CD4-positive, alpha-beta T cell treated with Interferon gamma for 1 hour (primary cell): Measurements from ENCODE around the gene MTNR1A.
"Not testable (repeated sequence)": the region's sequence is repeated elsewhere in the genome, so short reads cannot be mapped to it uniquely, and the experiment has no call there.

Experiments
- DNase-seq: peaks from one replicate; pipeline ENCODE4 v3.0.0-alpha.2; 2020

MTNR1A gene

DNA sequence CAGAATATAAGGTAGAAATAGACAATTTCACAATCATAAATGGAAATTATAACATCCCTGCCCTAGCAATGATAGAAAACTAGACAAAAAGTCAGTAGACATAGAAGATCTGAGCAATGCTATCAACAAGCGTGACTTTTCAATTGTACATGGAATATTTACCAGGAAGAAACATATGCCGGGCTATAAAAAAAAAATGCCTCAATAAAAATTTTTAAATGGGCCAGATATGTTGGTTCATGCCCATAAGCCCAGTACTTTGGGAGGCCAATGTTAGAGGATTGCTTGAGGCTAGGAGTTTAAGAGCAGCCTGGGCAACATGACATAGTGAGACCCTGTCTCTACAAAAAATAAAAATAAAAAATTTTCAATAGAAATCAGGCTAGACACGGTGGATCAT is 5.3 kb upstream of the MTNR1A start:
- DNase-seq = no peak

- DNase-seq = no peak
These were observed 2.1 kb upstream of the MTNR1A start for GRCh38 chr4:186557486-186557885.

GRCh38 chr4:186557061-186557460 is 1.7 kb upstream of the MTNR1A start:
- no peak for DNase-seq

DNA sequence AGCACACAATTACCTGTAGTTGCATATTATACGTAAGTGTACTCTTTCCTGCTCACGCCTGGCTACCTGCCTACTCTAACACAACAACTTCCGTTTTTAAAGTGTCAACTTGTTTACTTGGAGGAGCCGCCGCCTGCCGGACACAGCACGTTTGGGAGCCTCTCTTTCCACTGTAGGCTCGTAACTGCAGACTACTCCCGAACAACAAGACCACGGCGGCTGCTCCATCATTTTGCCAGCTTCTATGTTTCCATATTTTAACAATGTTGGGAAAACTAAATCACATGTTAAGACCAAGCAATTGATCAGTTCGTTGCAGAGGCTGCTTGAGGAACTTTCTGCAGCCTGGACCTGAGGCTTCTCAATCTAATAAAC is 841 bp downstream of the MTNR1A start:
- no peak for DNase-seq

- no peak for DNase-seq
These were observed 1.6 kb downstream of the MTNR1A start for GRCh38 chr4:186553717-186554116.

GRCh38 chr4:186551849-186552248 is 3.5 kb downstream of the MTNR1A start:
- no peak for DNase-seq

DNA sequence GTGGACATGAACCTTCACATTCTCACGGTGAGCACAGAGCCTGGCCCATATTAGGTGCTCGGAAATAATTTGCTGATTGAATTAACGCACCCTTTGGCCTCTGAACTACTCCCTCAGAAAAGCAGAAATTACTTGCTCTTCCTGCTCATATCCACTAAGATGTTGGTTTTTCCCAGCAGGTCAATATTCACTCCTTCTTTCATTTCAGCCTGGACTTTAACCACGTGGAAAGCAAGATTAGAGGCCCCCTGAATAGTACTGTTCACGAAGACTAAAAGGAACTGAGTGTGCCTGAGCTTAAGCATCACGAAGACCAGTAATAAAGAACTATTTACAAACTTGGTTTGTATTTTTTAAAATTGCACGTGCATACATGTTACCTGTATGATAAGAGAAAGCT is 9.9 kb downstream of the MTNR1A start:
- DNase-seq = no peak

GRCh38 chr4:186543206-186543605 is 12.2 kb downstream of the MTNR1A start:
- no peak for DNase-seq

- no peak for DNase-seq
These were observed 13.6 kb downstream of the MTNR1A start for GRCh38 chr4:186541801-186542200.

- no peak for DNase-seq
These were observed 17.4 kb downstream of the MTNR1A start for GRCh38 chr4:186537843-186538521.

DNA sequence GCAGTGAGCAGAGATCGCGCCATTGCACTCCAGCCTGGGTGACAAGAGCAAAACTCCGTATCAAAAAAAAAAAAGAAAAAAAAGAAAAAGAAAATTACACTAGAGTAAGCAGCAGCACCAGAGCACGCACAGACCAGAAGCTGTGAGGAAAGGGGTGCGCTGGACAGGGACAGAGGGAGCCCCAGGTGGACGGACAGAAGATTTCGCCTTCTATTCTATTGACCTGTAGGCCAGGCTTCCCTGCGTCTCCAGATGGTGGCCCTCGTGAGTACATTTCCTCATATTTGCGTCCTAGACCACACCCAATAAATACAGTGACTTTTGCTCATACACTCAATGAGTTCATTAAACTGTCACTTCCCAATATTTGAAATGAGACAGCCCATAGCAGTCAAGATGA is 19.1 kb downstream of the MTNR1A start:
- no peak for DNase-seq

DNA sequence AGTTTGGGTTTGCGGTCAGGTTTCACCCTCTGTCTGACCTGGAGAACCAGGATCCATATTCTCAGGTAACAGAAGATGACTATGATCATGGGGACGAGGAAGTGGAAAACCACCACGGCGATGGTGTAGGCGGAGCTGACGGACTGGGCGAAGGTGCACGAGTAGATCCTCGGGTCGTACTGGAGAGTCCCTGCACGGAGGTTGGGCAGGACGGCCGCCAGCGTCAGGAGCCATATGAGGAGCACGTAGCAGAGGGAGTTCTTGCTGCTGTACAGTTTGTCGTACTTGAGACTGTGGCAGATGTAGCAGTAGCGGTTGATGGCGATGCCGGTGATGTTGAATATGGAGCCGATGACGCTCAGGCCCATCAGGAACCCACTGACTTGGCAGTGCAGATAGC is 21.3 kb downstream of the MTNR1A start:
- DNase-seq = no peak

GRCh38 chr4:186523927-186524326 is 31.4 kb downstream of the MTNR1A start:
- not testable (repeated sequence) for DNase-seq

- DNase-seq = no peak
These were observed 39.1 kb downstream of the MTNR1A start for GRCh38 chr4:186516287-186516686.

GRCh38 chr4:186514271-186514950 is 41.0 kb downstream of the MTNR1A start:
- DNase-seq = no peak

GRCh38 chr4:186504771-186505170 is 50.6 kb downstream of the MTNR1A start:
- DNase-seq = not testable (repeated sequence)

DNA sequence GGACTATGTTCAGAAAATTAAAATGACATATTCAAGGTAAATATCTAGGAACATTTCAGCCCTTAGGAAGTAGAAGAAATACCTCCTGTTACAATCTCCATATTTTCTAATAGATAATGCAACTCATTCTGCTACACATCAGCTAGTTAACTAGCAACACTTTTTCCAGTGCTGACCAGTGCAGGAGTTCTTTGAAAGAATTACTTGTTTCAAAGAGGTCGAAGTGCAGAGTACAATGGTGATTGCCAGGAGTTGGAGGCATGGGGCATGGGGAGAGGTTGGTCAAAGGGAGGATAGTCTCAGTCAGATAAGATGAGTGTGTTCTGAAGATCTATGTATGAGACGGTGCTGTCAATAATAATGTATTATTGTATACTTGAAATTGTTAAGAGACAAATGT is 53.1 kb downstream of the MTNR1A start:
- no peak for DNase-seq

DNA sequence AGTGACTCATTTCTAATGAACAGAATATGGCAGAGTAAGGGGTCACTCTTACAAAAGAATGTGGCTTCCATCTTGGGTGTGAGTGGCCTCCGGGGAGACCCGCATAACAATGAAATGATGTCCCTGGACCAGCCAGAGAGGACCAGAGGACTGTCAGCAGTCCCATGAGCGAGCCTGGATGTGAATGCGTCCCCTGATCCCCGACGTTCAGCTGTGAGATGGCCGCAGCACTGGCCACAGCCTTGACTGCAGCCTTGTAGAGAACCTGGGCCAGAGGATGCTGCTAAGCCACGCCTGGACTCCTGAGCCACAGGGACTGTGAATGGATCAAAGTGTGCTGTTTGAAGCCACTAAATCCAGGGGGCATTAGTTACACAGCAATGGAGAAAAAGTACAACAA is 53.8 kb downstream of the MTNR1A start:
- DNase-seq = no peak

DNA sequence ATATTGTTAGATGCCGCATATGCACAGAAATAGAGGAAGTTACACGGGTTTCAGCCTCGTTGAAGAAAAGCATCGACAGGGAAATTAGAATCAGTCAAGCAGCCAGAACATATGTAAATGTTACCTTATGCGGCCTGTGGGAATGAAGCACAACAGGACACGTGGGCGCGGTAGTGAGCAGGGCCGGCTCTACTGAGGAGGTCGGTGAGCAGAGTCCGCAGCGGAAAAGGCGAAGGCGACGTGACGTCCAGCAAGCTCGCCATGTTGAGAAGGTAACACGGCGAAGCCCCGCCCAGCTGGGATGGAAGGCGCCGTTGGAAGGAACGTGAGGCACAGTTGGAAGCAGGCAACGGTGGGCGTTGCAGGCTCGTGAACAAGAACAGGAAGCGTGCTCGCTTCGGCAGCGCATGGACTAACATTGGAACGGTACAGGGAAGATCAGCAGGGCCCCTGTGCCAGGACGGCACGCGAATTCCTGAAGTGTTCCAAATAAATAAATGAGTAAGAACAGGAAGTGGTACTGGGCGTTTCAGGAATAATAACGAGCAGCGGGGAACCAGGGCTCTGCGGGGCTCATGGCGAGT is 54.6 kb downstream of the MTNR1A start:
- no peak for DNase-seq

- no peak for DNase-seq
These were observed 55.9 kb downstream of the MTNR1A start for GRCh38 chr4:186499467-186499866.

DNA sequence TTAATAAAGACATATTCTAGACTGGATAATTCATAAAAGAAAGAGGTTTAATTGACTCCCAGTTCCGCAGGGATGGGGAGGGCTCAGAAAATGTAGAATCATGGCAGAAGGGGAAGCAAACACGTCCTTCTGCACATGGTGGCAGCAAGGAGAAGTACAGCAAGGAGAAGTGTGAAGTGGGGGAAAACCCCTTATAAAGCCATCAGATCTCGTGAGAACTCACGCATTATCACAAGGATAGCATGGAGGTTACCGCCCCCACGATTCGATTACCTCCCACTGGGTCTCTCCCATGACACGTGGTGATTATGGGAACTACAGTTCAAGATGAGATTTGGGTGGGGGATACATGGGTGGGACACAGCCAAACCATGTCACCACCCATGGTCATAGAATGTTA is 58.3 kb downstream of the MTNR1A start:
- DNase-seq = no peak

GRCh38 chr4:186494496-186494895 is 60.9 kb downstream of the MTNR1A start:
- DNase-seq = no peak

- no peak for DNase-seq
These were observed 67.6 kb downstream of the MTNR1A start for GRCh38 chr4:186487726-186488125.

DNA sequence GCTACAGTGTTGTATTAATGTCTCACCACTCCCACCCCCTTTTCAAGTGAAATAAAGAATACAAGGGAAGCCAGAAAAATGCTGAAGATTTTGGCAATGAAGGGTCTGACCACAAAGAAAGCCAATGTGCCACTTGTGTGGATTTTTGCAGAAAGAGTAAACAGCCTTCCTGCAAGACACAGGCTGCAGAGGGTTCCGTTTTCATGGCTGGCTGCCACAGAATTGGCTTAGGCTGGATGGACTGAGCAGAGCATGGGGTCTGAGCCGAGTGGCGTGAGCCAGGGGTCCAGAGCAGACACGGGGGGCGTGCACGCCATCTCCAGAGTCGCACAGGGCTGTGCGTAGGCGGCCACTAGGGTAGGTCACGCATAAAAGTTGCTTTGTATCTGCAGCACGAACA is 69.2 kb downstream of the MTNR1A start:
- DNase-seq = no peak
